ENCODE results near the gene EPHA3.

The EPHA3 gene

GRCh38 chr3:89227634-89228033 lies 120.2 kb downstream of the EPHA3 start:
- DNase-seq, result no peak

- DNase-seq, result no peak
These were observed 124.7 kb downstream of the EPHA3 start for GRCh38 chr3:89232155-89232554.

- no peak for DNase-seq
These were observed 127.2 kb downstream of the EPHA3 start for GRCh38 chr3:89234620-89235019.

- no peak for DNase-seq
These were observed 131.4 kb downstream of the EPHA3 start for GRCh38 chr3:89238846-89239245.

- no peak for DNase-seq
These were observed 132.4 kb downstream of the EPHA3 start for GRCh38 chr3:89239774-89240173.

GRCh38 chr3:89245612-89246011 lies 138.2 kb downstream of the EPHA3 start:
- no peak for DNase-seq

GRCh38 chr3:89246326-89246725 lies 138.9 kb downstream of the EPHA3 start:
- DNase-seq, result no peak

- no peak for DNase-seq
These were observed 143.3 kb downstream of the EPHA3 start for GRCh38 chr3:89250742-89251141.

GRCh38 chr3:89252016-89252415 lies 144.6 kb downstream of the EPHA3 start:
- DNase-seq, result no peak

GRCh38 chr3:89252860-89253259 lies 145.4 kb downstream of the EPHA3 start:
- DNase-seq, result no peak

- no peak for DNase-seq
These were observed 149.0 kb downstream of the EPHA3 start for GRCh38 chr3:89256395-89256794.

- DNase-seq, result no peak
These were observed 149.5 kb downstream of the EPHA3 start for GRCh38 chr3:89256882-89257281.

GRCh38 chr3:89260721-89261120 lies 153.3 kb downstream of the EPHA3 start:
- peak in 2 of 56 donors; percentile 1 to 22 for DNase-seq

- DNase-seq, result no peak
These were observed 154.3 kb downstream of the EPHA3 start for GRCh38 chr3:89261673-89262072.

- no peak for DNase-seq
These were observed 155.0 kb downstream of the EPHA3 start for GRCh38 chr3:89262309-89262929.

- no peak for DNase-seq
These were observed 156.7 kb downstream of the EPHA3 start for GRCh38 chr3:89264037-89264560.

- no peak for DNase-seq
These were observed 158.7 kb downstream of the EPHA3 start for GRCh38 chr3:89266074-89266473.

GRCh38 chr3:89268059-89268458 lies 160.6 kb downstream of the EPHA3 start:
- DNase-seq, result no peak

- no peak for DNase-seq
These were observed 162.8 kb downstream of the EPHA3 start for GRCh38 chr3:89270201-89270600.

- DNase-seq, result no peak
These were observed 167.6 kb downstream of the EPHA3 start for GRCh38 chr3:89275001-89275400.

- DNase-seq, result no peak
These were observed 168.7 kb downstream of the EPHA3 start for GRCh38 chr3:89276116-89276515.

GRCh38 chr3:89278302-89279025 lies 171.0 kb downstream of the EPHA3 start:
- no peak for DNase-seq

GRCh38 chr3:89280301-89280700 lies 172.9 kb downstream of the EPHA3 start:
- DNase-seq, result no peak
